ENCODE measurements around the gene NAPEPLD.
"Not testable (repeated sequence)": the region's sequence is repeated elsewhere in the genome, so short reads cannot be mapped to it uniquely, and the experiment has no call there.

NAPEPLD gene

GRCh38 chr7:103148994-103149807 lies at the start of gene NAPEPLD:
Gene NAPEPLD, minus strand, starts transcription at chr7:103149099. Its CDS starts 20,323 bp downstream, at chr7:103128776.
- Mint-ChIP-seq H3K27me3 (ENCODE audit: low read depth) (no peaks in the 10 kb centered on the region), H3K36me3 (ENCODE audit: low read depth) (peaks cover 3% of the 10 kb centered on the region), H3K27ac (peak within 1 kb of the TSS; percentile 98), H3K4me3 (peak within 1 kb of the TSS; percentile 97), H3K9me3 (peaks cover 5% of the 10 kb centered on the region), H3K4me1 (ENCODE audit: low read depth) (peaks cover 38% of the 10 kb centered on the region)

GRCh38 chr7:103198079-103198478 lies 49.2 kb upstream of the NAPEPLD start:
- not testable (repeated sequence) for H3K36me3 Mint-ChIP-seq (ENCODE audit: low read depth); H3K4me3 Mint-ChIP-seq; H3K27ac Mint-ChIP-seq; H3K4me1 Mint-ChIP-seq (ENCODE audit: low read depth); H3K9me3 Mint-ChIP-seq
- H3K27me3 Mint-ChIP-seq (ENCODE audit: low read depth): peaks cover 17% of the 10 kb centered on the region

GRCh38 chr7:103195364-103195763 lies 46.5 kb upstream of the NAPEPLD start:
- not testable (repeated sequence) for H3K36me3 Mint-ChIP-seq (ENCODE audit: low read depth); H3K4me1 Mint-ChIP-seq (ENCODE audit: low read depth); H3K9me3 Mint-ChIP-seq; H3K27ac Mint-ChIP-seq; H3K4me3 Mint-ChIP-seq
- H3K27me3 Mint-ChIP-seq (ENCODE audit: low read depth): peaks cover 37% of the 10 kb centered on the region

- not testable (repeated sequence) for H3K4me3 Mint-ChIP-seq; H3K27me3 Mint-ChIP-seq (ENCODE audit: low read depth); H3K27ac Mint-ChIP-seq
These were observed 23.7 kb upstream of the NAPEPLD start for GRCh38 chr7:103172415-103173146.

GRCh38 chr7:103171695-103172414 lies 23.0 kb upstream of the NAPEPLD start:
- H3K27me3 Mint-ChIP-seq (ENCODE audit: low read depth): peaks cover 10% of the 10 kb centered on the region
- not testable (repeated sequence) for H3K4me3 Mint-ChIP-seq; H3K4me1 Mint-ChIP-seq (ENCODE audit: low read depth); H3K27ac Mint-ChIP-seq; H3K9me3 Mint-ChIP-seq; H3K36me3 Mint-ChIP-seq (ENCODE audit: low read depth)

More at GRCh38 chr7:103172415-103173146, 23.7 kb upstream of the NAPEPLD start:
- H3K9me3 Mint-ChIP-seq; H3K4me1 Mint-ChIP-seq (ENCODE audit: low read depth); H3K36me3 Mint-ChIP-seq (ENCODE audit: low read depth): not testable (repeated sequence)

- not testable (repeated sequence) for H3K9me3 Mint-ChIP-seq; H3K27ac Mint-ChIP-seq; H3K4me3 Mint-ChIP-seq; H3K4me1 Mint-ChIP-seq (ENCODE audit: low read depth); H3K36me3 Mint-ChIP-seq (ENCODE audit: low read depth)
- H3K27me3 Mint-ChIP-seq (ENCODE audit: low read depth): peaks cover 15% of the 10 kb centered on the region
These were observed 18.1 kb upstream of the NAPEPLD start for GRCh38 chr7:103166921-103167544.

GRCh38 chr7:103163087-103163825 lies 14.4 kb upstream of the NAPEPLD start:
- H3K4me1 Mint-ChIP-seq (ENCODE audit: low read depth); H3K4me3 Mint-ChIP-seq; H3K9me3 Mint-ChIP-seq; H3K36me3 Mint-ChIP-seq (ENCODE audit: low read depth); H3K27ac Mint-ChIP-seq: not testable (repeated sequence)
- H3K27me3 Mint-ChIP-seq (ENCODE audit: low read depth): peaks cover 10% of the 10 kb centered on the region

DNA sequence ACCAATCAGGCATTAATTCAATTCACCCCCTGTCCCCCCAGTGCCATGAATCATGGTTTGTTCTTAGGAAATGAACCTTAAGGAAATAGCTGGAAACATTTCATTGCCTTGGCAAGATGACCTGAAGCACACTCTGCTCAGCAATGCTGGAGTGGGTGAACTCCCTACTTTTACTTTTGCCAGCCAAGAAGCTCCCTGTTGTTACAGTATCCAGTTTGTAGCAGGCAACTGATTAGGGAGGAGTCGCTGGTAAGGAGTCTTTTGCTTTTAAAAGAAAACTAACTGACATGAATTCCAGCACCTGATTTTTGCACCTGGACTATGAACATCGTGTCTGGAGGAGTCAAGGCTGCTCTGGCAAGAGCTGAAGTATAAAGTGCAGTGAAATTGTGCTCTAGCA lies 13.7 kb upstream of the NAPEPLD start:
- H3K4me3 Mint-ChIP-seq; H3K27ac Mint-ChIP-seq; H3K9me3 Mint-ChIP-seq; H3K36me3 Mint-ChIP-seq (ENCODE audit: low read depth); H3K27me3 Mint-ChIP-seq (ENCODE audit: low read depth); H3K4me1 Mint-ChIP-seq (ENCODE audit: low read depth): not testable (repeated sequence)

DNA sequence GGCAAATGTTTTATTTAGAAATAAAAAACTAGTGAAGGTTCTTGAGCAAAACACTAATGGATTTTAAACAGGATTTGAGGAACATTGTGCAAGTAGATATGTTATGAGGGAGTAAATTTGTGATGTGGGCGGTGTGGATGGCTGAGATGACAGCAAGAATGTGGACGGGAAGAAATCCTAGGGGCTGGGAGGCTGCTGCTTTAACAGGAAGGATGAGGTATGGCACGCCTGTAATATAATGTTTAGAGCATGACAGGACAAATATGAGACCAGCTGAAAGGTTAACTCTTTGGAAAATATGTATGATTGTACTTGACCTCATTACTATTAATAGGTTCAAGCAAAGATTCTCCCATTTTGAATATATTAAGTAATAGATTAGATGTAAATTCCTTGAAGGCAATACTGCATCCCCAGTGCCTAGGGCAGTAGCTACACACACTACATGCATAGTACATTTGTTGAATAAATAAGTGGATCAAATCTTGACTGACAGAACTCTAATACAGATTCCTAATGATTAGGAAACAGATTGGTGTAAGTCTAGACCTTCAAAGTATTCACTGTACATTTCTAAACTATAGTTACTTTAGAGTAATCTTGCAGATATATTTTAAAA lies 13.2 kb upstream of the NAPEPLD start:
- not testable (repeated sequence) for H3K9me3 Mint-ChIP-seq; H3K27me3 Mint-ChIP-seq (ENCODE audit: low read depth); H3K4me3 Mint-ChIP-seq; H3K36me3 Mint-ChIP-seq (ENCODE audit: low read depth); H3K4me1 Mint-ChIP-seq (ENCODE audit: low read depth); H3K27ac Mint-ChIP-seq

GRCh38 chr7:103159072-103159471 lies 10.2 kb upstream of the NAPEPLD start:
- not testable (repeated sequence) for H3K36me3 Mint-ChIP-seq (ENCODE audit: low read depth); H3K27me3 Mint-ChIP-seq (ENCODE audit: low read depth); H3K9me3 Mint-ChIP-seq; H3K27ac Mint-ChIP-seq; H3K4me3 Mint-ChIP-seq
- H3K4me1 Mint-ChIP-seq (ENCODE audit: low read depth): peaks cover 12% of the 10 kb centered on the region

DNA sequence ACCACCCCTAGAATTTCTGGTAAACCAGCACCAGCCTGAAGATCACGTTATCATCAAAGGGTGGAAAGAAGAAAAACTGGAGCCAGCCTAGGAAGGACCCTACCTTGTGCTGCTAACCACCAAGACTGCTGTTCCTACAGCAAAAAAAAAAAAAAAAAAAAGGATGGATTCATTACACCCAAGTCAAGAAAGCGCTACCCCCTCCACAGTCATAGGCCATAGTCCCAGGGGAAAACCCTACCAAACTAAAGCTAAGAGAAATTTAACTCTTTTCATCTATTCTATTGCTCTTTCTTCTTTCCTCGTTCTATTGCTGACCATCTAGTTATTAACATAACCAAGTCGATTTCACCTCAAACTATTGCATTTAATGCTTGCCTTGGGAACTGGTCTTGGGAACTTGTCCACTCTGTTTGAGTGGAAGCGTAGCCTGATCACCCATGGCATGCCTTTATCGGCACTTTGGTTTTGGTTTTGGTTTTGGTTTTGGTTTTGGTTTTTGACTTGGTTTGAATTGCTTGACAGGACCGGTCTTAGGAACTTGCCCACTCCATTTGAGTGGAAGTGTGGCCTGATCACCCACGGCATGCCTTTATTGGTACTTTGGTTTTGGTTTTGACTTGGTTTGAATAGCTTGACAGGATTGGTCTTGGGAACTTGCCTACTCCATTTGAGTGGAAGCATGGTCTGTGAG lies 6.6 kb upstream of the NAPEPLD start:
- Mint-ChIP-seq H3K4me1 (ENCODE audit: low read depth) (peaks cover 18% of the 10 kb centered on the region), H3K4me3 (peak overlapping the region; percentile 47)
- H3K9me3 Mint-ChIP-seq; H3K36me3 Mint-ChIP-seq (ENCODE audit: low read depth); H3K27me3 Mint-ChIP-seq (ENCODE audit: low read depth); H3K27ac Mint-ChIP-seq: not testable (repeated sequence)

- Mint-ChIP-seq H3K27ac (no peak overlapping the region), H3K4me1 (ENCODE audit: low read depth) (peaks cover 25% of the 10 kb centered on the region)
These were observed 5.1 kb upstream of the NAPEPLD start for GRCh38 chr7:103154042-103154441.

More at GRCh38 chr7:103154042-103154441, 5.1 kb upstream of the NAPEPLD start:
- no peak overlapping the region for H3K4me3 Mint-ChIP-seq
- H3K9me3 Mint-ChIP-seq: peaks cover 10% of the 10 kb centered on the region
- H3K27me3 Mint-ChIP-seq (ENCODE audit: low read depth): no peaks in the 10 kb centered on the region
- peaks cover 3% of the 10 kb centered on the region for H3K36me3 Mint-ChIP-seq (ENCODE audit: low read depth)

Measured in T-helper 1 cell treated with Interleukin-12 subunit alpha and Interleukin-12 subunit beta and Interleukin-4 antibody, amounts not matched to agents 30 μg/mL and 1 μg/mL, for 36 hours (primary cell).